Retina (tissue), 1 donor: Measurements from ENCODE around the gene RPL7A.
"Not testable (repeated sequence)": the region's sequence is repeated elsewhere in the genome, so short reads cannot be mapped to it uniquely, and the experiment has no call there.

Experiments used
- DNase-seq: peaks from one replicate; pipeline ENCODE4 v3.0.0-alpha.2; 2016

Gene RPL7A

GRCh38 chr9:133347985-133348717 is at the start of gene RPL7A, which contains the start of gene MED22:
TSS of gene RPL7A (plus strand) at chr9:133348218. CDS start at chr9:133348244, 26 bp downstream.
TSS of gene MED22 (minus strand) at chr9:133348131. CDS start at chr9:133346662, 1,469 bp downstream.
- DNase-seq = peak; percentile 99

- DNase-seq = not testable (repeated sequence)
Measured at GRCh38 chr9:133299996-133300395, 48.0 kb upstream of the RPL7A start.

- no peak for DNase-seq
Measured at GRCh38 chr9:133301253-133302230, 46.5 kb upstream of the RPL7A start.

- DNase-seq = no peak
Measured at GRCh38 chr9:133303266-133304157, 44.5 kb upstream of the RPL7A start.

- DNase-seq = no peak
Measured at GRCh38 chr9:133304158-133304470, 43.9 kb upstream of the RPL7A start.

GRCh38 chr9:133304477-133305377 is 43.3 kb upstream of the RPL7A start:
- DNase-seq = no peak

GRCh38 chr9:133305731-133306130 is 42.3 kb upstream of the RPL7A start:
- DNase-seq = no peak

GRCh38 chr9:133306242-133307204 is 41.5 kb upstream of the RPL7A start:
- no peak for DNase-seq

- DNase-seq = no peak
Measured at GRCh38 chr9:133307301-133307700, 40.7 kb upstream of the RPL7A start.

GRCh38 chr9:133309608-133310007 is 38.4 kb upstream of the RPL7A start:
- no peak for DNase-seq

GRCh38 chr9:133315997-133316396 is 32.0 kb upstream of the RPL7A start:
- DNase-seq = no peak

GRCh38 chr9:133317551-133317950 is 30.5 kb upstream of the RPL7A start:
- DNase-seq = not testable (repeated sequence)

- no peak for DNase-seq
Measured at GRCh38 chr9:133320421-133320881, 27.6 kb upstream of the RPL7A start.

- no peak for DNase-seq
Measured at GRCh38 chr9:133321411-133321935, 26.5 kb upstream of the RPL7A start.

- no peak for DNase-seq
Measured at GRCh38 chr9:133322701-133323100, 25.3 kb upstream of the RPL7A start.

- DNase-seq = no peak
Measured at GRCh38 chr9:133323211-133323610, 24.8 kb upstream of the RPL7A start.

GRCh38 chr9:133323991-133324703 is 23.9 kb upstream of the RPL7A start:
- no peak for DNase-seq

- not testable (repeated sequence) for DNase-seq
Measured at GRCh38 chr9:133327021-133327420, 21.0 kb upstream of the RPL7A start.

GRCh38 chr9:133327834-133328484 is 20.1 kb upstream of the RPL7A start:
- DNase-seq = no peak
